ENCODE measurements around the gene DACT1. TPM values are rescaled to one million over a fixed set of nuclear protein-coding genes. Genes with fewer than 3 reads are reported as not detected.

Gene DACT1
- total and polyA plus RNA-seq, 2 of the 13 experiments (the other 11 are each of a cell fraction or from before 2014, with no cell fraction given), result 0.01 TPM; not detected in 1

- in situ Hi-C loops (cut with HindIII; ENCODE audit: extremely low pct_ligation_motif_present, low pct_unique_long_range_greater_than_20kb), result no loop called here
- CTCF ChIA-PET (ENCODE audit: low intra/inter-chr PET ratio, low total read pairs), result no interaction called here
- FAIRE-seq, result no peak
Observed at GRCh38 chr14:58629281-58629680, 8.5 kb upstream of the DACT1 start.

More at GRCh38 chr14:58629281-58629680, 8.5 kb upstream of the DACT1 start:
- no peak for DNase-seq (ENCODE audit: low spot score)
- no peaks in the 10 kb centered on the region for H4K20me1 ChIP-seq (ENCODE audit: insufficient read depth, low read length)
- H3K9me3 ChIP-seq (ENCODE audit: low read length), result no peaks in the 10 kb centered on the region
- no TSS peak for BruUV-seq (replicated peaks)
- WGBS (ENCODE audit: low lambda C conversion rate), result 0% methylated on average over 1 of the region's 1 CpG
- no peak overlapping the region for H3K4me3 ChIP-seq (replicated peaks in 1 of 3; ENCODE audit: insufficient read depth in 1 of 3, low read depth in 2 of 3, low read length in 3 of 3)
- H3K9ac ChIP-seq (ENCODE audit: insufficient read depth, low read depth, low read length), result no peak overlapping the region
- peaks cover 4 to 21% of the 10 kb centered on the region in 2 experiments; a peak in 3 of 5 replicates for H3K27me3 ChIP-seq (ENCODE audit: control insufficient read depth in 1 of 2, insufficient read depth in 2 of 2, low read length in 2 of 2)
- H3K36me3 ChIP-seq (replicated peaks in 1 of 2; ENCODE audit: control insufficient read depth in 1 of 2, insufficient read depth in 2 of 2, low read length in 2 of 2), result no peaks in the 10 kb centered on the region
- no peaks in the 10 kb centered on the region for H3K4me1 ChIP-seq (ENCODE audit: insufficient read depth, low read length)
- H3K27ac ChIP-seq (ENCODE audit: extremely low read length, insufficient read depth, low read length), result no peak overlapping the region
- no peaks in the 10 kb centered on the region for H3K79me2 ChIP-seq (ENCODE audit: insufficient read depth, low read length)
- POLR2A ChIA-PET, result no interaction called here
- no peak overlapping the region for H3K4me2 ChIP-seq (ENCODE audit: low read depth, low read length)
- intact Hi-C loops (cut with micrococcal nuclease; ENCODE audit: unreplicated experiment), result no loop called here
- TF ChIP-seq TCF7L2 (IDR thresholded peaks at IDR 0.05; ENCODE audit: low read depth, low read length) (no peak), CREBL2 (CRISPR knock-in tag; IDR thresholded peaks at IDR 0.05; ENCODE audit: borderline replicate concordance) (no peak), XBP1 (CRISPR knock-in tag; IDR thresholded peaks at IDR 0.05) (no peak), AHR (CRISPR knock-in tag; IDR thresholded peaks at IDR 0.05) (no peak), LRRFIP1 (CRISPR knock-in tag; conservative IDR thresholded peaks at IDR 0.05) (no peak), ZBTB7A (CRISPR knock-in tag; IDR thresholded peaks at IDR 0.05) (no peak), MAF1 (CRISPR knock-in tag; IDR thresholded peaks at IDR 0.05; ENCODE audit: borderline replicate concordance) (no peak), ZNF788 (CRISPR knock-in tag; IDR thresholded peaks at IDR 0.05; ENCODE audit: borderline replicate concordance) (no peak)
- ATAC-seq, result no peak
- no peak overlapping the region for H2AFZ ChIP-seq (ENCODE audit: low read length)

Data from HepG2 (cell line).